ENCODE results near the gene ZSCAN18.

The ZSCAN18 gene

DNA sequence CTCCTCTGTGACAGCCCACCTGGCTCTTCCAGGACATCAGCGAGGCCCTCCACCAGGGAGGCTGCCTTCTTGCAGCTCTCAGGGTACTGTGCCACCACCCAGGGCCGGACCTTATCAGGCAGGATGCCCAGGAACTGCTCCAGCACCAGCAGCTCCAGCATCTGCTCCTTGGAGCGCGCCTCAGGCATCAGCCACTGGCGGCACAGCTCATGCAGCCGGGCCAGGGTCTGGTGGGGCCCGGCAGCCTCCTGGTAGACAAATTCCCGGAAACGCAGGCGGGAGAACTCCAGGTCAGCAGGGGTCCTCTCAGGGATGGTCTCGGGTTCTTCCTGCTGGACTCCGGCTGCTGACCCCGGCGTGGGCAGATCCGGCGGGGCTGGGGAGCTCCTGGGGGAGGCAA lies 8.2 kb downstream of the ZSCAN18 start:
- CTCF ChIA-PET: no interaction called here
- no peak for DNase-seq (ENCODE audit: extremely low spot score)
- no peak for TF ChIP-seq BHLHE40 (IDR thresholded peaks at IDR 0.05; ENCODE audit: borderline replicate concordance)
- POLR2A ChIA-PET: no interaction called here

DNA sequence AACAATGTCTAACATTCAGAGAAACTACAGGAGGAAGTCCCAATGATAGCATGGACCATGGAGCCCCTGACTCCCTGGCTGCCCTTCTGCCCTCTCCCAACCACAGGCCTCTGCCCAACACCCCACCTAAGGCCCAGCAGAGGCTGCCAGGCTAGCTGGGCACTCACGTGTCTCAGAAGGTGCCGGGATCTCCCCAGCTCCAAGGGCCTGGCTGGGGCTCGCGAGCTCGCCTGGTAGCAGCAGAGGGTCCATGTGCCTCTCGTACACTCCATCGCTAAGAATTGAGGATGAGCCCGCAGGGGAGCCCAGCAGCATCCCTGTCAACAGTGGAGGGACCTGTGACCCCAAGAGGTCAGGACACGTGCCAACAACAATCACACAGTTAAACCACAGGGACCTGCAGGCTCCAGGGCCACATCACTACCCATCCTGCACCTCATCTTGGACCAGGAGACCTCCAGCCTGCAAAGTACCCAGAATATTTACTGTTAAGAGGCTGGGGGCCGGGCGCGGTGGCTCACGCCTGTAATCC lies 9.4 kb downstream of the ZSCAN18 start:
- DNase-seq (ENCODE audit: extremely low spot score): no peak
- ChIA-PET CTCF (no interaction called here), POLR2A (no interaction called here)
- TF ChIP-seq CTBP1 (IDR thresholded peaks at IDR 0.05; ENCODE audit: borderline replicate concordance): no peak
- TF ChIP-seq FOXA1 (IDR thresholded peaks at IDR 0.05): no peak
- TF ChIP-seq TARDBP (IDR thresholded peaks at IDR 0.05): no peak
- TF ChIP-seq, protein P1, sequence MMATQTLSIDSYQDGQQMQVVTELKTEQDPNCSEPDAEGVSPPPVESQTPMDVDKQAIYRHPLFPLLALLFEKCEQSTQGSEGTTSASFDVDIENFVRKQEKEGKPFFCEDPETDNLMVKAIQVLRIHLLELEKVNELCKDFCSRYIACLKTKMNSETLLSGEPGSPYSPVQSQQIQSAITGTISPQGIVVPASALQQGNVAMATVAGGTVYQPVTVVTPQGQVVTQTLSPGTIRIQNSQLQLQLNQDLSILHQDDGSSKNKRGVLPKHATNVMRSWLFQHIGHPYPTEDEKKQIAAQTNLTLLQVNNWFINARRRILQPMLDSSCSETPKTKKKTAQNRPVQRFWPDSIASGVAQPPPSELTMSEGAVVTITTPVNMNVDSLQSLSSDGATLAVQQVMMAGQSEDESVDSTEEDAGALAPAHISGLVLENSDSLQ (IDR thresholded peaks at IDR 0.05): no peak
- TF ChIP-seq SP1 (IDR thresholded peaks at IDR 0.05): no peak
- TF ChIP-seq NFRKB (IDR thresholded peaks at IDR 0.05): no peak

DNA sequence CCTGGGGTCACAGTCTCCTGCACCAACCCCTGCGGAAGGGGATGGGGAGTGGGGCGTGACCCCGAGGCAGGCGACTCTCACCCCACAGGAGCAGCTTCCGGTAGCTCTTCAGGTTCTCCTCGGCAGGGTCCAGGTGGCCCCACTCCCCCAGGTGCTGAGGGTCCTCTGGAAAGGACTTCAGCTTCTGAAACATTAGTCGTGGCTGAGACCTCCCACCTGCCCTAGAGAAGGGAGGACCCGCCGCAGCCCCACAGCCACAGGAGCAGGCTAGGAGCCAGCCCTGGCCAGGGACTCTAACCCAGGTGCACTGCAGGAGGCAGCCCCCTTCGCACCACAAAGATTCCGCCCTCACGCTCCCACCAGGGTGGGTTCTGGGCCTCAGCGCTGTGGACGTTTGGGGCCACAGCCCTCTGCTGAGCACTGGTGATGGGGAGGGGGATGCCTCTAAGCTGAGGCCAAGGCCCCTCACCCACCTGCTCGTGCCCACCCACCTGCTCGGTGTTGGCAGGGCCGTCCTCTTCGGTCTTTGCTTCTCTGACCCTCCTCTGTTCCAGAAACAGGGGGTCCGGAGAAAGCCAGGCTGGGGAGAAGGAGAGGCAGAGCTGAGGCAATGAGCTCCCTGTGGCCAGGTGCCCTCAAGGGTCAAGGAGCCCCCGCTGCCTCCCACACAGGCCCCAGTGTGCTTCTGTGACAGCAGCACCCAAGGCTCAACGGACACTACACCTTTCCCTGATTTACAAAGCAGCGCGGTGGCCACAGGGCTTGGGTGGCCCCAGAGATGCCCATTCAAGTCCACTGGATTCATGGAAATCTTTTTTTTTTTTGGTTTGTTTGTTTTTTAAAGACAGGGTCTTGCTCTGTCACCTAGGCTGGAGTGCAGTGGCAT lies 11.0 kb downstream of the ZSCAN18 start:
- CTCF ChIA-PET: no interaction called here
- no peak for DNase-seq (ENCODE audit: extremely low spot score)
- TF ChIP-seq ELF4 (IDR thresholded peaks at IDR 0.05) (no peak), CTBP1 (IDR thresholded peaks at IDR 0.05; ENCODE audit: borderline replicate concordance) (no peak), ARNT (IDR thresholded peaks at IDR 0.05) (no peak), LEF1 (IDR thresholded peaks at IDR 0.05; ENCODE audit: borderline replicate concordance) (no peak), SUZ12 (IDR thresholded peaks at IDR 0.05) (no peak), NFRKB (IDR thresholded peaks at IDR 0.05) (no peak), FOXK2 (IDR thresholded peaks at IDR 0.05) (no peak), ZNF384 (IDR thresholded peaks at IDR 0.05) (no peak), HDGF (IDR thresholded peaks at IDR 0.05; ENCODE audit: borderline replicate concordance) (no peak), FOXA1 (IDR thresholded peaks at IDR 0.05) (no peak), L3MBTL2 (conservative IDR thresholded peaks at IDR 0.05) (no peak), BHLHE40 (IDR thresholded peaks at IDR 0.05; ENCODE audit: borderline replicate concordance) (no peak), SP1 (IDR thresholded peaks at IDR 0.05) (no peak), FOXM1 (IDR thresholded peaks at IDR 0.05; ENCODE audit: borderline replicate concordance) (no peak), TARDBP (IDR thresholded peaks at IDR 0.05) (no peak)
- TF ChIP-seq, protein P1 (IDR thresholded peaks at IDR 0.05): no peak
- POLR2A ChIA-PET: no interaction called here

DNA sequence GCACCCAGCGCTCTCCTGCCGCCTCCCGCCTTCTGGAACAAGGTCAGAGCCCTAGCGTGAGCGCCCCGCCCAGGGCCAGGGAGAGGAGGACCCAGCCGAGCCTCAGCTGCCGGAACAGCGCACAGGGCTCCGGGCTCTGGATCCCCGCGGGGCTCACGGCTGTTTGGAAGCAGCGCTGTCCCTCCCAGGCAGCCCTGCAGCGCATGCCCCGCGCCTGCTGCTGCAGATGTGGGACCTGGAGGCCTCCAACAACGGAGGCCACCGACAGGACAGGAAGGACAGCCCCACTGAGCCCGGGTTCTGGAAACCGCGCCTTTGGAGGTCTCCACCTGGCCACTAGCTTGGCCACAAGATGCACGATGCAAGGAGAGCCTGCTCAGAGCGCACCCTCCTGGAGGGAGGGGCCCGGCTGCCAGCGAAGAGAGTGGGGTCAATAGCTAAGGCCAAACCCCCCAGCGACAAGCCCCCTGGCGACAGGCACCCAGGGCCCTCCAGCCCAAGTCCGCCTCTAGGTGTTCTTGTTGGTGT lies 12.6 kb downstream of the ZSCAN18 start:
- no peak for DNase-seq (ENCODE audit: extremely low spot score)
- CTCF ChIA-PET: no interaction called here
- POLR2A ChIA-PET: no interaction called here
- TF ChIP-seq FOXM1 (IDR thresholded peaks at IDR 0.05; ENCODE audit: borderline replicate concordance) (no peak), CTBP1 (IDR thresholded peaks at IDR 0.05; ENCODE audit: borderline replicate concordance) (no peak), L3MBTL2 (conservative IDR thresholded peaks at IDR 0.05) (no peak), NFRKB (IDR thresholded peaks at IDR 0.05) (no peak), HDGF (IDR thresholded peaks at IDR 0.05; ENCODE audit: borderline replicate concordance) (no peak), SUZ12 (IDR thresholded peaks at IDR 0.05) (no peak)

DNA sequence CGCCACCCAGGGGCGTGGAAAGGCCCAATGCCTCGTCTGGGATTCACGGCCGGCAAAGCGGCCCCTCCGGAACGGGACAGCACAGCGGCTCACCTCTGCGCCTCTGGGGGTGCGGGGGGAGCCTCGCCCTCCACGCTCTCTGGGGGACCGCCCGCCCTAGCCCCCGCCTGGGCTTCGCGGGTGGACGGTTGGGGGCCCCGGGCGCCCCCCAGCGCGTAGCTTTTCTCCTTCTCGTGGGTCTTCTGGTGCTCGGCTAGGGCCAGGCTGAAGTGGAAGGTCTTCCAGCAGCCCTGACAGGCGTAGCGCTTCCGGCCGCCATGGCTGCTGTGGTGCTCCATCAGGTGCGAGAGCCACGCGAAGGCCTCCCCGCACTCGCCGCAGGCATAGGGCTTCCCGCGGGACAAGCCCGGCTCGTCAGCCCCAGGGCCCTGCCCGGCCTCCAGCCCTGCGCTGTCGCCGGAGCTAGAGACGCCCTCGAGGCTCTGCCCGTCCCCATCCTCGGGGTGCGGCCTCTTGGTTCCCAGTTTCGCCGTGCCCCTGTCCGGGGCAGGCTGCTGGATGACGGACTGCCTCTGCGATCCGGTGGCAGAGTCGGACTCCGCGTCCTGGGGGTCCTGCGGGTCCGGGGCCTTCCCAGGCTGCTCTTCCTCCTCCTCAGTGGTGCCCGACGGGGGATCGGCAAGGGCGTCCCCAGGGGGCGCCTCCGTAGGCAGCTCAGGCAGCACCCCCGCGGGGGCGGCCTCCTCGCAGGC lies 13.3 kb downstream of the ZSCAN18 start:
- ChIA-PET CTCF (no interaction called here), POLR2A (no interaction called here)
- TF ChIP-seq L3MBTL2 (conservative IDR thresholded peaks at IDR 0.05) (no peak), ARNT (IDR thresholded peaks at IDR 0.05) (no peak), TARDBP (IDR thresholded peaks at IDR 0.05) (no peak)
- DNase-seq (ENCODE audit: extremely low spot score): no peak

DNA sequence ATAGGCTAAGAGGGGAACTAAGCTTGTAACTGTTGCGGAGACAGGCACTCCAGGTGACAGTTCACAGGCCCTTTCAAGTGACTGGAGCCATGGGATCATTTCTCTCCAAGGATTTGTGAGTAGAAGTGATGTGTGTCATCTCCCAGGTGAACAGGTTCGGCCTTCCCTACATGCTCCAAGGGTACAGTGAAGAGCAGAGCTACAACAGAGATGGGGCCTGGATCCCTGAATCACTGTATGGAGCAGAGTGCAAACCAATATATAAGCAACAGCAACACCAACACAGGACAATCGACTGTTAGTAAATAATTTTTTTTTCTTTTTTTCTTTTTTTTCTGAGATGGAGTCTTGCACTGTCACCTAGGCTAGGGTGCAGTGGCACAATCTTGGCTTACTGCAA lies 15.0 kb downstream of the ZSCAN18 start:
- ChIA-PET POLR2A (no interaction called here), CTCF (no interaction called here)
- TF ChIP-seq FOXK2 (IDR thresholded peaks at IDR 0.05): no peak
- no peak for TF ChIP-seq CTBP1 (IDR thresholded peaks at IDR 0.05; ENCODE audit: borderline replicate concordance)
- no peak for TF ChIP-seq TARDBP (IDR thresholded peaks at IDR 0.05)
- TF ChIP-seq, protein P1 (IDR thresholded peaks at IDR 0.05): no peak
- TF ChIP-seq ARNT (IDR thresholded peaks at IDR 0.05): no peak
- TF ChIP-seq SP1 (IDR thresholded peaks at IDR 0.05): no peak
- no peak for TF ChIP-seq FOXA1 (IDR thresholded peaks at IDR 0.05)
- no peak for TF ChIP-seq FOXM1 (IDR thresholded peaks at IDR 0.05; ENCODE audit: borderline replicate concordance)
- TF ChIP-seq ELF4 (IDR thresholded peaks at IDR 0.05): no peak
- no peak for DNase-seq (ENCODE audit: extremely low spot score)
